ENCODE measurements around the gene NKD2.
"Not testable (repeated sequence)": the region's sequence is repeated elsewhere in the genome, so short reads cannot be mapped to it uniquely, and the experiment has no call there.

NKD2 gene

DNA sequence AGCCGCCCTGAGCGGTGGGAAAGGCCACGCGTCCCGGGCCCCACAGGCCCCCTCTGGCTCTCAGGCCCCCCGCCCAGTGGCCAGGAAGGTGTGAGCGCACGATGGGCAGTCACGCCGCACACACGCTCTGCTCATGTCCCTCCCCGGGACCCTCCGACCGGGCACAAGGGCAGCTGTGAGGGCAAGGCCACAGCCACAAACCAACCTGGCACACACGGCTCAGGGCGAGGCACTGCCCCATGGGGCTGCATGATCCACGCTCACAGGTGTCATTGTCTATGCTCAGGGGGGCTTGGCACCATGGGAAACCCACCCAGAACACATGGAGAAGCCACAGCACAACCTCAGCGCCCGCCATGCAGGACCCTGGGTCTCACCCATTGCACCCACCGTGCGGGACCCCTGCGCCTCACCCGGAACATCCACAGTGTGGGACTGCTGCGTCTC, 52.0 kb downstream of the NKD2 start:
- no peaks in the 10 kb centered on the region for H3K27me3 ChIP-seq (ENCODE audit: control insufficient read depth, insufficient read depth, low read length)
- peaks cover 54% of the 10 kb centered on the region for H3K36me3 ChIP-seq (ENCODE audit: control insufficient read depth, insufficient read depth, low read length)
- no peaks in the 10 kb centered on the region for H3K4me1 ChIP-seq (ENCODE audit: control insufficient read depth, insufficient read depth, low read length)
- H3K9ac ChIP-seq (ENCODE audit: low read depth, low read length): no peak overlapping the region
- no peaks in the 10 kb centered on the region for H3K9me3 ChIP-seq (ENCODE audit: control insufficient read depth, insufficient read depth, low read length)
- H3K4me3 ChIP-seq (ENCODE audit: low read depth, low read length): no peak overlapping the region

DNA sequence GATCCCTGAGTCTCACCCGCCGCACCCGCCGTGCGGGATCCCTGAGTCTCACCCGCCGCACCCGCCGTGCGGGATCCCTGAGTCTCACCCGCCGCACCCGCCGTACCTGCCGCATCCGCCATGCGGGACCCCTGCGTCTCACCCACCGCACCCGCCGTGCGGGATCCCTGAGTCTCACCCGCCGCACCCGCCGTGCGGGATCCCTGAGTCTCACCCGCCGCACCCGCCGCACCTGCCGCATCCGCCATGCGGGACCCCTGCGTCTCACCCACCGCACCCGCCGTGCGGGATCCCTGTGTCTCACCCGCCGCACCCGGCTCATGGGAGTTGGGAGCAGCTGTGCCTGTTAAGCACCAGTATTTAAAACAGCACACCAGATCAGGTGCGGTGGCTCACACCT, 52.7 kb downstream of the NKD2 start:
- not testable (repeated sequence) for H3K9ac ChIP-seq (ENCODE audit: low read depth, low read length); H3K4me3 ChIP-seq (ENCODE audit: low read depth, low read length); H3K4me1 ChIP-seq (ENCODE audit: control insufficient read depth, insufficient read depth, low read length); H3K9me3 ChIP-seq (ENCODE audit: control insufficient read depth, insufficient read depth, low read length); H3K27me3 ChIP-seq (ENCODE audit: control insufficient read depth, insufficient read depth, low read length)
- H3K36me3 ChIP-seq (ENCODE audit: control insufficient read depth, insufficient read depth, low read length): peaks cover 53% of the 10 kb centered on the region

DNA sequence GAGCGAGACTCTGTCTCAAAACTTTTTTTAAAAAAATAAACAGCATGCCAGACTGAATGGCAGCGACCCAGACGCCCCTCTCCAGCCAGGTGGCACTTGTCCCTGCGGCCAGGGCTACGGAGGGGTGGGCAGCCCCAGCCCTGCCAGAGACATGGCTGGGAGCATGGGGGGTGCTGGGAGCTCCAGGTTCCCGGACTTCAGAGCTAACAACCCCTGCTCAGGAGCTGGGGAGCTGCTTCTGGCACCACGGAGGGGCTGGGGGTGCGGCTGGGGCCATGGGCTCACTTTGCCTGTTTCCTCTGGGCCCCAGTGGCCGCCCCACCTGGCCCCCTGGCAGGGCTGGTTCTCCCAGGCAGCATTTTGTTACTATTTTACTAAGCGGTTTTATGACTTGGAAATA, 53.3 kb downstream of the NKD2 start:
- Histone ChIP-seq H3K27me3 (ENCODE audit: control insufficient read depth, insufficient read depth, low read length) (no peaks in the 10 kb centered on the region), H3K4me3 (ENCODE audit: low read depth, low read length) (no peak overlapping the region), H3K36me3 (ENCODE audit: control insufficient read depth, insufficient read depth, low read length) (peaks cover 54% of the 10 kb centered on the region), H3K9ac (ENCODE audit: low read depth, low read length) (no peak overlapping the region), H3K4me1 (ENCODE audit: control insufficient read depth, insufficient read depth, low read length) (no peaks in the 10 kb centered on the region), H3K9me3 (ENCODE audit: control insufficient read depth, insufficient read depth, low read length) (no peaks in the 10 kb centered on the region)

- Histone ChIP-seq H3K9ac (ENCODE audit: low read depth, low read length) (no peak overlapping the region), H3K27me3 (ENCODE audit: control insufficient read depth, insufficient read depth, low read length) (no peaks in the 10 kb centered on the region), H3K4me1 (ENCODE audit: control insufficient read depth, insufficient read depth, low read length) (no peaks in the 10 kb centered on the region), H3K4me3 (ENCODE audit: low read depth, low read length) (no peak overlapping the region), H3K9me3 (ENCODE audit: control insufficient read depth, insufficient read depth, low read length) (no peaks in the 10 kb centered on the region), H3K36me3 (ENCODE audit: control insufficient read depth, insufficient read depth, low read length) (peaks cover 50% of the 10 kb centered on the region)
Observed at GRCh38 chr5:1062761-1063568, 54.4 kb downstream of the NKD2 start.

GRCh38 chr5:1063661-1064382, 55.2 kb downstream of the NKD2 start:
- Histone ChIP-seq H3K4me1 (ENCODE audit: control insufficient read depth, insufficient read depth, low read length) (no peaks in the 10 kb centered on the region), H3K27me3 (ENCODE audit: control insufficient read depth, insufficient read depth, low read length) (no peaks in the 10 kb centered on the region), H3K36me3 (ENCODE audit: control insufficient read depth, insufficient read depth, low read length) (peaks cover 48% of the 10 kb centered on the region)

DNA sequence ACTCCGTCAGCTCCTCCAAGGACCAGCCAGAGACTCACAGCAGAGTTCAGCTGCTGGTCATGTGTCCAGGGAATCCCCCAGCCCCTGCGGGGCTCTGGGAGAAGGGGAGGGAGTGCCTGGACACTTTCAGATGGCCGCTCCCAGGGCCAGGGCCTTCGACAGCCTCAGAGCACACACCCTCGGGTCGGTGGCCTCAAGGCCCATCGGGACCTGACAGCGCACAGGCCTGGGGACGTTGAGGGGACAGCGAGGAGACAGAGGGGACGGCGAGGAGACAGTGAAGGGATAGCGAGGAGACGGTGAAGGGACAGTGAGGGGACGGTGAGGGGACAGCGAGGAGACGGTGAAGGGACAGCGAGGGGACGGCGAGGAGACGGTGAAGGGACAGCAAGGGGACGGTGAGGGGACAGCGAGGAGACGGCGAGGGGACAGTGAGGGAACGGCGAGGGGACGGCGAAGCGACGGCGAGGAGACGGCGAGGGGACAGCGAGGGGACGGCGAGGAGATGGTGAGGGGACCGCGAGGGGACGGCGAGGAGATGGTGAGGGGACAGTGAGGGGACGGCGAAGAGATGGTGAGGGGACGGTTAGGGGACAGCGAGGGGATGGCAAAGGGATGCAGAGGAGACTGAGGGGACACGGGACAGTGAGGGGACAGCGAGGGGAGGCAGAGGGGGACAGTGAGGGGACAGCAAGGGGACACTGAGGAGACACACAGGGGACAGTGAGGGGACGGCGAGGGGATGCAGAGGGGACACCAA, 56.0 kb downstream of the NKD2 start:
- no peaks in the 10 kb centered on the region for H3K27me3 ChIP-seq (ENCODE audit: control insufficient read depth, insufficient read depth, low read length)
- no peaks in the 10 kb centered on the region for H3K4me1 ChIP-seq (ENCODE audit: control insufficient read depth, insufficient read depth, low read length)
- no peak overlapping the region for H3K9ac ChIP-seq (ENCODE audit: low read depth, low read length)
- no peak overlapping the region for H3K4me3 ChIP-seq (ENCODE audit: low read depth, low read length)
- H3K36me3 ChIP-seq (ENCODE audit: control insufficient read depth, insufficient read depth, low read length): peaks cover 51% of the 10 kb centered on the region
- H3K9me3 ChIP-seq (ENCODE audit: control insufficient read depth, insufficient read depth, low read length): no peaks in the 10 kb centered on the region

More at GRCh38 chr5:1063661-1064382, 55.2 kb downstream of the NKD2 start:
- no peak overlapping the region for H3K9ac ChIP-seq (ENCODE audit: low read depth, low read length)
- no peaks in the 10 kb centered on the region for H3K9me3 ChIP-seq (ENCODE audit: control insufficient read depth, insufficient read depth, low read length)
- H3K4me3 ChIP-seq (ENCODE audit: low read depth, low read length): no peak overlapping the region

GRCh38 chr5:1065143-1065750, 56.6 kb downstream of the NKD2 start:
- peaks cover 47% of the 10 kb centered on the region for H3K36me3 ChIP-seq (ENCODE audit: control insufficient read depth, insufficient read depth, low read length)
- H3K9me3 ChIP-seq (ENCODE audit: control insufficient read depth, insufficient read depth, low read length): no peaks in the 10 kb centered on the region
- H3K9ac ChIP-seq (ENCODE audit: low read depth, low read length): no peak overlapping the region
- H3K4me3 ChIP-seq (ENCODE audit: low read depth, low read length): no peak overlapping the region
- no peaks in the 10 kb centered on the region for H3K27me3 ChIP-seq (ENCODE audit: control insufficient read depth, insufficient read depth, low read length)
- no peaks in the 10 kb centered on the region for H3K4me1 ChIP-seq (ENCODE audit: control insufficient read depth, insufficient read depth, low read length)

- Histone ChIP-seq H3K4me3 (ENCODE audit: low read depth, low read length) (no peak overlapping the region), H3K9me3 (ENCODE audit: control insufficient read depth, insufficient read depth, low read length) (no peaks in the 10 kb centered on the region), H3K27me3 (ENCODE audit: control insufficient read depth, insufficient read depth, low read length) (no peaks in the 10 kb centered on the region), H3K4me1 (ENCODE audit: control insufficient read depth, insufficient read depth, low read length) (no peaks in the 10 kb centered on the region), H3K9ac (ENCODE audit: low read depth, low read length) (no peak overlapping the region), H3K36me3 (ENCODE audit: control insufficient read depth, insufficient read depth, low read length) (peaks cover 45% of the 10 kb centered on the region)
Observed at GRCh38 chr5:1065891-1066650, 57.5 kb downstream of the NKD2 start.

GRCh38 chr5:1066676-1067075, 58.1 kb downstream of the NKD2 start:
- no peak overlapping the region for H3K9ac ChIP-seq (ENCODE audit: low read depth, low read length)
- no peaks in the 10 kb centered on the region for H3K27me3 ChIP-seq (ENCODE audit: control insufficient read depth, insufficient read depth, low read length)
- H3K4me3 ChIP-seq (ENCODE audit: low read depth, low read length): no peak overlapping the region
- no peaks in the 10 kb centered on the region for H3K9me3 ChIP-seq (ENCODE audit: control insufficient read depth, insufficient read depth, low read length)
- H3K36me3 ChIP-seq (ENCODE audit: control insufficient read depth, insufficient read depth, low read length): peaks cover 45% of the 10 kb centered on the region
- H3K4me1 ChIP-seq (ENCODE audit: control insufficient read depth, insufficient read depth, low read length): no peaks in the 10 kb centered on the region

DNA sequence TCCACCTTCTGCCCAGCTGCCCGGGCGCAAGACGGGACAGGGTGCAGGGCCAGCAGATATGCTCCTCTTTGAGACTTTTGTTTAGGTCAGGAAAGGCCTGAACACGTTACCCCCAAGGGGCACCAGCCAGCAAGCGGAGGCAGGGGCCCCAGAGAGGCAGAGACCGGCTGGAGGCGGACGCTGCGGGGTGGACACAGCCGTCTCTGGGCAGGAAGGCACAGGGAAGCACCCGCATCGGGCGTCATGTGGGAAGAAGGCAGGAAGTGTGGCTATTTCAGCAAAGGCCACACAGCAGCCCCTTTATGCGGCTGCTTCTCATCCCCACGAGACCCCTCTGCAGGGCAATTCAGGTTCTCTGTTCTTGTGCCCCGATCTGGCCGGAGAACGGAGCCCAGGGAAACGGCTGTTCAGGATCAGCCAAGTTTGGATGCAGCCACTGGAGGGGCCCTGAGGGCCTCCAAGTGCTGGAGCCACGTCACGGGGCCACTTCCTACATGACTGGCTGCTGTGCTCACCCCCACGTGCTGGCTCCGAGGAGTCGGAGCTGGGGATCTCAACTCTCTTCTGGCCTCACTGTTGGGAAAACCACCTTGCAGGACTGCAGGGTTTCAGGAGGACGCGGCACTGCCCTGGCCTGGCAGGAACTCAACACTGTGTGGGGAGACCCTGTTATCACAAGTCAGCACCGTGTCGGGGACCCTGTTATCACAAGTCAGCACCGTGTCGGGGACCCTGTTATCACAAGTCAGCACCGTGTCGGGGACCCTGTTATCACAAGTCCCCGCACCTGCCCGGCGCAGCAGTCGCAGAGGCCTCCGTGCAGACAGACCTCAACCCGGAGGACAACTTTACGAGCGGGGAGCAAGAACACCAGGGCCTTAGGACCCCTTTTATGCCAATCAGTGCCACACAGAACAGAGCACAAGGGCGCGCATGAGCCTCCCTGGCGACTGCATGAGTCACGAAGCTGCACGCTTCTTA, 58.8 kb downstream of the NKD2 start:
- peaks cover 42% of the 10 kb centered on the region for H3K36me3 ChIP-seq (ENCODE audit: control insufficient read depth, insufficient read depth, low read length)
- H3K9ac ChIP-seq (ENCODE audit: low read depth, low read length): no peak overlapping the region
- H3K27me3 ChIP-seq (ENCODE audit: control insufficient read depth, insufficient read depth, low read length): no peaks in the 10 kb centered on the region
- H3K4me3 ChIP-seq (ENCODE audit: low read depth, low read length): no peak overlapping the region
- no peaks in the 10 kb centered on the region for H3K4me1 ChIP-seq (ENCODE audit: control insufficient read depth, insufficient read depth, low read length)
- H3K9me3 ChIP-seq (ENCODE audit: control insufficient read depth, insufficient read depth, low read length): no peaks in the 10 kb centered on the region
